ENCODE measurements around the gene TMEM158. TPM values are rescaled to one million over a fixed set of nuclear protein-coding genes. Genes with fewer than 3 reads are reported as not detected.

The TMEM158 gene
- polyA plus RNA-seq, 1 experiment: 24.7 TPM

- DNase-seq (ENCODE audit: low read depth, low spot score): peak; percentile 13
- TF ChIP-seq CTCF (IDR thresholded peaks at IDR 0.05; ENCODE audit: low read depth, low read length): no peak
- no peaks in the 10 kb centered on the region for H3K27me3 ChIP-seq (ENCODE audit: control insufficient read depth, insufficient read depth, low read length)
- peak overlapping the region; percentile 61 for H3K27ac ChIP-seq (ENCODE audit: low read depth, low read length)
- no peak overlapping the region for H3K4me3 ChIP-seq (ENCODE audit: low read depth, low read length)
- POLR2A ChIA-PET: interaction anchor here (0.7 kb wide), 1 partner anchor 14 kb away, joined by 3 read pairs; no protein-coding TSS in a partner anchor
- H3K9me3 ChIP-seq (ENCODE audit: control insufficient read depth, insufficient read depth, low read length): no peaks in the 10 kb centered on the region
- CTCF ChIA-PET: interaction anchor here (1.1 to 1.7 kb wide), 5 partner anchors 8 to 289 kb away, joined by 3 to 8 read pairs (median 7); no protein-coding TSS in a partner anchor
Measured at GRCh38 chr3:45218578-45219390, 7.3 kb downstream of the TMEM158 start.

GRCh38 chr3:45216021-45216609, 10.0 kb downstream of the TMEM158 start:
- POLR2A ChIA-PET: no interaction called here
- CTCF ChIA-PET: interaction anchor here (0.9 to 1.3 kb wide), 3 partner anchors 176 to 292 kb away, joined by 3 to 4 read pairs (median 3); no protein-coding TSS in a partner anchor
- TF ChIP-seq CTCF (IDR thresholded peaks at IDR 0.05; ENCODE audit: low read depth, low read length): no peak

GRCh38 chr3:45215466-45215865, 10.6 kb downstream of the TMEM158 start:
- POLR2A ChIA-PET: no interaction called here

More at GRCh38 chr3:45216021-45216609, 10.0 kb downstream of the TMEM158 start:
- Histone ChIP-seq H3K9me3 (ENCODE audit: control insufficient read depth, insufficient read depth, low read length) (no peaks in the 10 kb centered on the region), H3K27ac (ENCODE audit: low read depth, low read length) (no peak overlapping the region), H3K4me3 (ENCODE audit: low read depth, low read length) (no peak overlapping the region), H3K27me3 (ENCODE audit: control insufficient read depth, insufficient read depth, low read length) (no peaks in the 10 kb centered on the region)
- DNase-seq (ENCODE audit: low read depth, low spot score): no peak

GRCh38 chr3:45214061-45214680, 11.9 kb downstream of the TMEM158 start:
- no peak for TF ChIP-seq CTCF (IDR thresholded peaks at IDR 0.05; ENCODE audit: low read depth, low read length)
- Histone ChIP-seq H3K4me3 (ENCODE audit: low read depth, low read length) (no peak overlapping the region), H3K27me3 (ENCODE audit: control insufficient read depth, insufficient read depth, low read length) (no peaks in the 10 kb centered on the region), H3K27ac (ENCODE audit: low read depth, low read length) (no peak overlapping the region), H3K9me3 (ENCODE audit: control insufficient read depth, insufficient read depth, low read length) (no peaks in the 10 kb centered on the region; the same call in 1 of the 2 replicates)
- CTCF ChIA-PET: interaction anchor here (1.6 kb wide), 1 partner anchor 174 kb away, joined by 7 read pairs; no protein-coding TSS in a partner anchor
- DNase-seq (ENCODE audit: low read depth, low spot score): no peak
- POLR2A ChIA-PET: no interaction called here

More at GRCh38 chr3:45215466-45215865, 10.6 kb downstream of the TMEM158 start:
- CTCF ChIA-PET: interaction anchor here (0.6 to 1.3 kb wide), 5 partner anchors 38 to 292 kb away, joined by 3 to 5 read pairs (median 3); no protein-coding TSS in a partner anchor
- no peak for TF ChIP-seq CTCF (IDR thresholded peaks at IDR 0.05; ENCODE audit: low read depth, low read length)
- no peak overlapping the region for H3K4me3 ChIP-seq (ENCODE audit: low read depth, low read length)
- DNase-seq (ENCODE audit: low read depth, low spot score): no peak
- H3K9me3 ChIP-seq (ENCODE audit: control insufficient read depth, insufficient read depth, low read length): no peaks in the 10 kb centered on the region; the same call in 1 of the 2 replicates
- H3K27me3 ChIP-seq (ENCODE audit: control insufficient read depth, insufficient read depth, low read length): no peaks in the 10 kb centered on the region
- no peak overlapping the region for H3K27ac ChIP-seq (ENCODE audit: low read depth, low read length)

All from AG04450 (cell line).